Fibroblast of lung (primary cell): ENCODE measurements around the gene TCP11X1. TPM values are rescaled to one million over a fixed set of nuclear protein-coding genes. Genes with fewer than 3 reads are reported as not detected.
"Not testable (repeated sequence)": the region's sequence is repeated elsewhere in the genome, so short reads cannot be mapped to it uniquely, and the experiment has no call there.

ENCODE experiments used
- DNase-seq, 2 donors: peaks; one replicate each; pipeline versions ENCODE4 v3.0.0 to v3.0.0-alpha.2; 2010; ENCODE audit warnings: low read depth in 2 of 2
- H2AFZ ChIP-seq: 2 replicates; pipeline ENCODE4 v1.5.1; 2012; ENCODE audit warnings: low read length, control low read depth, inconsistent platforms
- H3K27ac ChIP-seq: 2 replicates; pipeline ENCODE4 v1.5.1; 2011; ENCODE audit warnings: low read length, control low read depth; ENCODE audit not compliant: insufficient read depth
- H3K27me3 ChIP-seq: 2 replicates; pipeline ENCODE4 v1.5.1; 2011; ENCODE audit warnings: mild to moderate bottlenecking, low read length; ENCODE audit not compliant: control insufficient read depth, insufficient read depth
- H3K36me3 ChIP-seq: 2 replicates; pipeline ENCODE4 v1.5.1; 2011; ENCODE audit warnings: low read length; ENCODE audit not compliant: control insufficient read depth, insufficient read depth
- H3K4me1 ChIP-seq: 2 replicates; pipeline ENCODE4 v1.5.1; 2011; ENCODE audit warnings: low read length; ENCODE audit not compliant: control insufficient read depth, insufficient read depth; ENCODE audit errors: extremely low read depth
- H3K4me2 ChIP-seq: 2 replicates; pipeline ENCODE4 v1.5.1; 2011; ENCODE audit warnings: low read length, control low read depth; ENCODE audit not compliant: insufficient read depth; ENCODE audit errors: extremely low read depth
- H3K4me3 ChIP-seq, 4 experiments: fragments of 200-600 bp in 1 of 4; sonication (generic) in 1 of 4; replicated peaks in 1 of 4; 2 replicates each; pipeline ENCODE4 v1.5.1; 2011 to 2016; ENCODE audit warnings: low read length in 4 of 4, low read depth in 3 of 4, mild to moderate bottlenecking in 3 of 4, control low read depth in 2 of 4, inconsistent platforms in 1 of 4, mixed read lengths in 1 of 4; ENCODE audit not compliant: insufficient read depth in 1 of 4; ENCODE audit errors: control extremely low read depth in 1 of 4
- H3K79me2 ChIP-seq: 2 replicates; pipeline ENCODE4 v1.5.1; 2012; ENCODE audit warnings: mild to moderate bottlenecking, low read length, inconsistent platforms; ENCODE audit not compliant: control insufficient read depth, insufficient read depth
- H3K9ac ChIP-seq: 2 replicates; pipeline ENCODE4 v1.5.1; 2011; ENCODE audit warnings: mild to moderate bottlenecking, low read length, control low read depth; ENCODE audit not compliant: insufficient read depth
- H3K9me3 ChIP-seq: 2 replicates; pipeline ENCODE4 v1.5.1; 2012; ENCODE audit warnings: low read depth, low read length; ENCODE audit not compliant: control insufficient read depth, insufficient read depth
- H4K20me1 ChIP-seq: 2 replicates; pipeline ENCODE4 v1.5.1; 2011; ENCODE audit warnings: low read length; ENCODE audit not compliant: control insufficient read depth, insufficient read depth; ENCODE audit errors: extremely low read depth
- polyA plus RNA-seq, 2 donors: library from polyadenylated mRNA; depleted of rRNA in 1 of 2; stranded (reverse) in 1 of 2; unstranded in 1 of 2; fragments of >200 nt; gene quantifications; 2 replicates each; pipeline ENCODE4 v1.2.1, GENCODE V29; 2011 to 2012; ENCODE audit warnings: missing spikeins in 1 of 2
- total RNA-seq: library from RNA; depleted of rRNA; stranded (reverse); fragments of >200 nt; gene quantifications from 2 replicates; pipeline ENCODE4 v1.2.1, GENCODE V29; 2014

The TCP11X1 gene
- total and polyA plus RNA-seq, 2 donors (not counting 1 experiment from before 2014, with no cell fraction given) = not detected

- not testable (repeated sequence) for H3K4me2 ChIP-seq, H3K27me3 ChIP-seq, DNase-seq, H3K36me3 ChIP-seq, H3K9me3 ChIP-seq, H3K4me3 ChIP-seq, H2AFZ ChIP-seq, H3K9ac ChIP-seq, H4K20me1 ChIP-seq, H3K27ac ChIP-seq, H3K4me1 ChIP-seq, H3K79me2 ChIP-seq
Measured at GRCh38 chrX:102246893-102247292, 31.8 kb downstream of the TCP11X1 start, which contains the start of gene NXF2. TSS of gene NXF2 (plus strand) at chrX:102247167. CDS start at chrX:102307079, 59,912 bp downstream.

- H2AFZ ChIP-seq, H3K27me3 ChIP-seq, H3K4me3 ChIP-seq, H3K27ac ChIP-seq, H4K20me1 ChIP-seq, DNase-seq, H3K4me2 ChIP-seq, H3K9me3 ChIP-seq, H3K79me2 ChIP-seq, H3K4me1 ChIP-seq, H3K36me3 ChIP-seq, H3K9ac ChIP-seq: not testable (repeated sequence)
Measured at GRCh38 chrX:102272231-102272630, 57.1 kb downstream of the TCP11X1 start.

Other genes with a start within 250 kb of the TCP11X1 start
- 0.17 and 0.26 TPM in 2 replicates for gene TCEAL2, start 89.6 kb upstream of the TCP11X1 start, total RNA-seq
- gene TCEAL2, start 89.6 kb upstream of the TCP11X1 start, polyA plus RNA-seq = not detected in 2 replicates
- gene TCEAL6, start 72.8 kb upstream of the TCP11X1 start, total RNA-seq = not detected in 2 replicates
- gene TCEAL6, start 72.8 kb upstream of the TCP11X1 start, polyA plus RNA-seq = not detected in 2 replicates
- not detected in 2 replicates for gene BEX5, start 59.3 kb upstream of the TCP11X1 start, total RNA-seq
- 0.14 TPM in 1 of 2 replicates, not detected in the other for gene BEX5, start 59.3 kb upstream of the TCP11X1 start, polyA plus RNA-seq
- not detected in 2 replicates for gene NXF2, start 31.9 kb downstream of the TCP11X1 start, total RNA-seq
- not detected in 2 replicates for gene NXF2, start 31.9 kb downstream of the TCP11X1 start, polyA plus RNA-seq
- gene NXF2B, start 224.7 kb downstream of the TCP11X1 start, total RNA-seq = not detected in 2 replicates
- not detected in 2 replicates for gene NXF2B, start 224.7 kb downstream of the TCP11X1 start, polyA plus RNA-seq